HCT116 (cell line): Measurements from ENCODE around the gene ERC1. TPM values are rescaled to one million over a fixed set of nuclear protein-coding genes. Genes with fewer than 3 reads are reported as not detected.
"Not testable (repeated sequence)": the region's sequence is repeated elsewhere in the genome, so short reads cannot be mapped to it uniquely, and the experiment has no call there.

ENCODE experiments used
- ATAC-seq: fragments of 200-7000 bp; cut with Tn5 transposase; 2 replicates; pipeline ENCODE4 v1.9.1; 2020; ENCODE audit warnings: mild to moderate bottlenecking, moderate library complexity
- BruUV-seq: library from RNA; stranded (reverse); fragments of 400-500 nt; replicated peaks from 2 replicates; lab custom pipeline; 2021; lab: Mats Ljungman, UMichigan
- CTCF ChIA-PET: fragments of 300-600 bp; sonication (Branson Sonifier 250); formaldehyde crosslinking; loops from one replicate; lab custom pipeline; 2021; ENCODE audit warnings: antibody characterized with exemption; lab: Charles Lee
- POLR2A ChIA-PET: fragments of 300-600, 350-600 bp; sonication (Branson Sonifier 250); formaldehyde crosslinking; loops from one replicate; lab custom pipeline; 2021; ENCODE audit warnings: antibody characterized with exemption; lab: Charles Lee
- RAD21 ChIA-PET, 2 experiments: fragments of 300-600 bp; sonication (Branson Sonifier 250); formaldehyde crosslinking; loops; one replicate each; lab custom pipeline; 2023; ENCODE audit warnings: low total read pairs in 2 of 2; ENCODE audit not compliant: uncharacterized antibody in 2 of 2, unreplicated experiment in 2 of 2, low non-redundant PET in 1 of 2; lab: Charles Lee
- DNase-seq: peaks from one replicate; pipeline ENCODE4 v3.0.0-alpha.2; 2010; ENCODE audit warnings: low read depth, low spot score
- H2AFZ ChIP-seq: fragments of 200-600 bp; shearing (Covaris generic), sonication (generic); 2 replicates; pipeline ENCODE4 v1.6.1; 2017; ENCODE audit warnings: low read depth, mixed run types, mixed read lengths, antibody characterized with exemption, low read length; ENCODE audit not compliant: poor library complexity, severe bottlenecking
- H3K27ac ChIP-seq: 2 replicates; pipeline ENCODE4 v1.5.1; 2012; ENCODE audit warnings: low read depth, low read length
- H3K27me3 ChIP-seq: fragments of 200-600 bp; sonication (generic); 2 replicates; pipeline ENCODE4 v1.6.1; 2016; ENCODE audit warnings: mixed run types, low read length, mixed read lengths; ENCODE audit not compliant: insufficient read depth
- H3K36me3 ChIP-seq, 2 experiments: fragments of 200-500 bp in 1 of 2; fragments of 200-600 bp in 1 of 2; sonication (Bioruptor generic) in 1 of 2; sonication (generic) in 1 of 2; 2 replicates each; pipeline versions ENCODE4 v1.5.1 to v1.6.1; 2014 to 2016; ENCODE audit warnings: low read length in 2 of 2, inconsistent platforms in 1 of 2, mixed read lengths in 1 of 2, mixed run types in 1 of 2; ENCODE audit not compliant: insufficient read depth in 2 of 2, control insufficient read depth in 1 of 2
- H3K4me1 ChIP-seq, 2 experiments: fragments of 200-600 bp in 1 of 2; sonication (generic) in 1 of 2; 2 replicates each; pipeline versions ENCODE4 v1.5.1 to v1.6.1; 2012 to 2017; ENCODE audit warnings: low read length in 2 of 2, inconsistent platforms in 1 of 2, mild to moderate bottlenecking in 1 of 2, mixed read lengths in 1 of 2, mixed run types in 1 of 2, moderate library complexity in 1 of 2; ENCODE audit not compliant: insufficient read depth in 2 of 2, control insufficient read depth in 1 of 2
- H3K4me2 ChIP-seq: fragments of 200-600 bp; sonication (generic); 2 replicates; pipeline ENCODE4 v1.6.1; 2017; ENCODE audit warnings: mixed run types, low read length, mixed read lengths
- H3K4me3 ChIP-seq, 2 experiments: fragments of 200-600 bp in 1 of 2; sonication (generic) in 1 of 2; replicated peaks in 1 of 2; 2 replicates each; pipeline ENCODE4 v1.5.1; 2011 to 2016; ENCODE audit warnings: low read length in 2 of 2, control low read depth in 1 of 2, low read depth in 1 of 2, mild to moderate bottlenecking in 1 of 2, mixed read lengths in 1 of 2, mixed run types in 1 of 2
- H3K79me2 ChIP-seq: fragments of 200-600 bp; sonication (generic); 2 replicates; pipeline ENCODE4 v1.6.1; 2017; ENCODE audit warnings: mild to moderate bottlenecking, mixed run types, low read length, moderate library complexity, mixed read lengths; ENCODE audit not compliant: insufficient read depth
- H3K9ac ChIP-seq: fragments of 200-600 bp; sonication (generic); 2 replicates; pipeline ENCODE4 v1.6.1; 2016; ENCODE audit warnings: low read length, mixed read lengths
- H3K9me2 ChIP-seq: fragments of 200-600 bp; sonication (generic), shearing (Covaris generic); 2 replicates; pipeline ENCODE4 v1.6.1; 2017; ENCODE audit warnings: mixed run types, mild to moderate bottlenecking, moderate library complexity; ENCODE audit not compliant: insufficient read depth
- H3K9me3 ChIP-seq, 2 experiments: fragments of 200-500 bp in 1 of 2; fragments of 200-600 bp in 1 of 2; sonication (Bioruptor generic) in 1 of 2; sonication (generic) in 1 of 2; 2 replicates each; pipeline ENCODE4 v1.6.1; 2014 to 2017; ENCODE audit warnings: low read length in 2 of 2, mixed read lengths in 2 of 2, inconsistent platforms in 1 of 2, low read depth in 1 of 2, mild to moderate bottlenecking in 1 of 2, mixed run types in 1 of 2, moderate library complexity in 1 of 2; ENCODE audit not compliant: control insufficient read depth in 1 of 2, insufficient read depth in 1 of 2
- H4K20me1 ChIP-seq: fragments of 200-600 bp; sonication (generic), shearing (Covaris generic); 2 replicates; pipeline ENCODE4 v1.6.1; 2017; ENCODE audit warnings: mixed run types, mild to moderate bottlenecking, moderate library complexity; ENCODE audit not compliant: insufficient read depth
- ATF3 ChIP-seq: IDR thresholded peaks from 2 replicates; pipeline ENCODE4 v1.6.1; 2012
- EGR1 ChIP-seq: IDR thresholded peaks from 2 replicates; pipeline ENCODE4 v1.6.1; 2012; ENCODE audit warnings: low read depth
- ELF1 ChIP-seq: IDR thresholded peaks from 2 replicates; pipeline ENCODE4 v1.6.1; 2012; ENCODE audit warnings: low read depth, borderline replicate concordance
- EZH2phosphoT487 ChIP-seq: fragments of 200-600 bp; IDR thresholded peaks from 2 replicates; pipeline ENCODE4 v1.6.1; 2018; ENCODE audit warnings: antibody characterized with exemption, borderline replicate concordance
- FOSL1 ChIP-seq: IDR thresholded peaks from 2 replicates; pipeline ENCODE4 v1.6.1; 2012; ENCODE audit warnings: low read depth
- JUND ChIP-seq: IDR thresholded peaks from 2 replicates; pipeline ENCODE4 v1.6.1; 2012
- RAD21 ChIP-seq: IDR thresholded peaks from 2 replicates; pipeline ENCODE4 v1.6.1; 2012; ENCODE audit warnings: low read depth, mild to moderate bottlenecking
- SP1 ChIP-seq: IDR thresholded peaks from 2 replicates; pipeline ENCODE4 v1.6.1; 2012; ENCODE audit warnings: low read depth
- SRF ChIP-seq: IDR thresholded peaks from 2 replicates; pipeline ENCODE4 v1.6.1; 2012; ENCODE audit warnings: low read depth
- TCF7L2 ChIP-seq: IDR thresholded peaks from 2 replicates; pipeline ENCODE4 v1.7.0; 2011; ENCODE audit warnings: borderline replicate concordance, inconsistent platforms; ENCODE audit not compliant: insufficient read depth, insufficient read length; ENCODE audit errors: extremely low read depth
- YY1 ChIP-seq: IDR thresholded peaks from 2 replicates; pipeline ENCODE4 v1.6.1; 2011; ENCODE audit warnings: low read length, low read depth, moderate library complexity, mild to moderate bottlenecking; ENCODE audit not compliant: insufficient replicate concordance; ENCODE audit errors: extremely low read depth
- ZBTB33 ChIP-seq: IDR thresholded peaks from 2 replicates; pipeline ENCODE4 v1.6.1; 2011; ENCODE audit warnings: mild to moderate bottlenecking, low read length, moderate library complexity; ENCODE audit not compliant: insufficient replicate concordance; ENCODE audit errors: extremely low read depth
- ZFX ChIP-seq: fragments of 450-650 bp; IDR thresholded peaks from 2 replicates; pipeline ENCODE4 v1.6.1; 2017
- ZNF274 ChIP-seq: fragments of 200-500 bp; sonication (Bioruptor generic); IDR thresholded peaks from 2 replicates; pipeline ENCODE4 v1.6.1; 2014; ENCODE audit warnings: mild to moderate bottlenecking, low read depth, low read length, inconsistent platforms
- intact Hi-C: fragments of 100-400 bp; cut with micrococcal nuclease; formaldehyde crosslinking; loops from 2 replicates; pipeline ENCODE4 v1.10.0; 2022
- total RNA-seq: library from RNA; stranded (reverse); gene quantifications from one replicate; pipeline ENCODE4 v1.2.1, GENCODE V29; 2021; ENCODE audit not compliant: unreplicated experiment

The ERC1 gene
- total RNA-seq, 1 experiment from 2014 or later: 41.9 TPM

GRCh38 chr12:1250641-1251040 lies 259.6 kb downstream of the ERC1 start:
- H3K4me2 ChIP-seq: no peak overlapping the region
- no peak for TF ChIP-seq JUND
- no peak for TF ChIP-seq SRF
- TF ChIP-seq ZFX: no peak
- no peaks in the 10 kb centered on the region for H3K79me2 ChIP-seq
- no peaks in the 10 kb centered on the region for H3K36me3 ChIP-seq
- no peaks in the 10 kb centered on the region for H3K27me3 ChIP-seq
- BruUV-seq: no TSS peak
- H3K9me3 ChIP-seq: no peaks in the 10 kb centered on the region
- ChIA-PET CTCF (no interaction called here), RAD21 (no interaction called here), POLR2A (no interaction called here)
- 0 out of 2 replicates have a peak, but pooled peaks cover 6% of the 10 kb centered on the region for H4K20me1 ChIP-seq
- H3K9me2 ChIP-seq: no peaks in the 10 kb centered on the region
- peaks cover 0 to 5% of the 10 kb centered on the region in 2 experiments; a peak in 1 of 4 replicates for H3K4me1 ChIP-seq
- intact Hi-C loops: no loop called here
- no peak for ATAC-seq
- no peak for DNase-seq
- H3K27ac ChIP-seq: no peak overlapping the region
- H3K9ac ChIP-seq: no peak overlapping the region
- no peak overlapping the region for H2AFZ ChIP-seq
- H3K4me3 ChIP-seq: no peak overlapping the region

GRCh38 chr12:1252758-1253157 lies 261.7 kb downstream of the ERC1 start:
- no peaks in the 10 kb centered on the region for H3K9me3 ChIP-seq
- H3K79me2 ChIP-seq: no peaks in the 10 kb centered on the region
- no peak for DNase-seq
- no peak overlapping the region for H2AFZ ChIP-seq
- no TSS peak for BruUV-seq
- intact Hi-C loops: no loop called here
- no peaks in the 10 kb centered on the region for H3K36me3 ChIP-seq
- ChIA-PET RAD21 (no interaction called here), CTCF (no interaction called here), POLR2A (no interaction called here)
- H3K27me3 ChIP-seq: no peaks in the 10 kb centered on the region
- no peak overlapping the region for H3K27ac ChIP-seq
- 0 out of 2 replicates have a peak, but pooled peaks cover 6% of the 10 kb centered on the region for H4K20me1 ChIP-seq
- H3K9me2 ChIP-seq: no peaks in the 10 kb centered on the region
- TF ChIP-seq TCF7L2: no peak
- TF ChIP-seq RAD21: no peak
- no peak for TF ChIP-seq ZBTB33
- no peak for TF ChIP-seq SP1
- no peak for TF ChIP-seq ATF3
- TF ChIP-seq ELF1: no peak
- no peak for TF ChIP-seq YY1
- no peak for TF ChIP-seq EGR1
- TF ChIP-seq EZH2phosphoT487: no peak
- TF ChIP-seq FOSL1: no peak
- TF ChIP-seq ZNF274: no peak
- no peak overlapping the region for H3K4me3 ChIP-seq
- H3K4me1 ChIP-seq: peaks cover 0 to under 1% of the 10 kb centered on the region in 2 experiments; a peak in 1 of 4 replicates
- no peak overlapping the region for H3K4me2 ChIP-seq
- no peak overlapping the region for H3K9ac ChIP-seq
- ATAC-seq: no peak

- H3K4me3 ChIP-seq, H3K4me1 ChIP-seq, H3K9me3 ChIP-seq, BruUV-seq, H2AFZ ChIP-seq, H3K27me3 ChIP-seq, H3K9ac ChIP-seq, H3K9me2 ChIP-seq, RAD21 ChIA-PET, H3K4me2 ChIP-seq, H3K36me3 ChIP-seq, DNase-seq, CTCF ChIA-PET, H3K27ac ChIP-seq, ATAC-seq, intact Hi-C loops, H3K79me2 ChIP-seq, H4K20me1 ChIP-seq, POLR2A ChIA-PET: not testable (repeated sequence)
Measured at GRCh38 chr12:1255125-1255524, 264.1 kb downstream of the ERC1 start.
